ENCODE data around the gene GREM1.

Gene GREM1

DNA sequence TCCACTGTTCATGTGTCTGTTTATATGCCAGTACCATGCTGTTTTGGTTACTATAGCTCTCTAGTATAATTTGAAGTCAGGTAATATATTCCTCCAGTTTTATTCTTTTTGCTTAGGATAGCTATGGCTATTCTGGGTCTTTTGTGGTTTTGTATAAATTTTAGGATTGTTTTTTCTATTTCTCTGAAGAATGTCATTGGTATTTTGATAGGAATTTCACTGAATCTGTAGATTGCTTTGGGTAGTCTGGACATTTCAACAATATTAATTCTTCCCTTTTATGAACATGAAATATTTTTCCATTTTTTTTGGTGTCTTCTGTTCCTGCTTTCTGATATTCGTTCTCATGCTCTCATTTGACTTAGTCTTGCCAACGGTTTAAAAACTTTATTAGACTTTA lies 39.6 kb downstream of the GREM1 start:
- Histone ChIP-seq H3K4me1 (ENCODE audit: control insufficient read depth, insufficient read depth, low read length) (no peaks in the 10 kb centered on the region), H3K4me3 (ENCODE audit: low read depth, low read length) (no peak overlapping the region), H3K9me3 (ENCODE audit: control insufficient read depth, insufficient read depth, low read length) (no peaks in the 10 kb centered on the region), H3K27ac (ENCODE audit: low read depth, low read length) (no peak overlapping the region), H3K9ac (ENCODE audit: low read depth, low read length) (no peak overlapping the region), H3K27me3 (ENCODE audit: control insufficient read depth, insufficient read depth, low read length) (no peaks in the 10 kb centered on the region), H3K36me3 (ENCODE audit: control insufficient read depth, insufficient read depth, low read length) (no peaks in the 10 kb centered on the region)

DNA sequence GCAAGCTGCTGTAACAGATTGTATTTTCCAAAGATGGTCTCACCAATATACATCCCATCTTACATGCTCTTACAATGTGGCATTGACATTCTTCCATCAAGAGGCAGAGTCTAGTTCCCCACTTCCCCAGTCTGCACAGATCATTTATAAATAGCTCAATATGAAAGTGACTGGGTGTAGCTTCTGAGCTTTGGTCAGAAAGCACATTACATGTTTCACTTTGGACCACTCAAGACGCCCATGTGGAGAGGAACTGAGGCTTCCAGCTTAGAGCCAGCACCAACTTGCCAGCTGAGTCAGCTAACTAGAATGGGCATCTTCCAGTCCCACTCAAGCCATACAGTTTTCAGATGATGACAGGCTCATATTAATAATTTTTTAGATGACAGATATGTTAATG lies 45.5 kb downstream of the GREM1 start:
- Histone ChIP-seq H3K36me3 (ENCODE audit: control insufficient read depth, insufficient read depth, low read length) (no peaks in the 10 kb centered on the region), H3K4me3 (ENCODE audit: low read depth, low read length) (no peak overlapping the region), H3K4me1 (ENCODE audit: control insufficient read depth, insufficient read depth, low read length) (no peaks in the 10 kb centered on the region), H3K27ac (ENCODE audit: low read depth, low read length) (no peak overlapping the region), H3K9ac (ENCODE audit: low read depth, low read length) (no peak overlapping the region), H3K27me3 (ENCODE audit: control insufficient read depth, insufficient read depth, low read length) (no peaks in the 10 kb centered on the region), H3K9me3 (ENCODE audit: control insufficient read depth, insufficient read depth, low read length) (no peaks in the 10 kb centered on the region)

DNA sequence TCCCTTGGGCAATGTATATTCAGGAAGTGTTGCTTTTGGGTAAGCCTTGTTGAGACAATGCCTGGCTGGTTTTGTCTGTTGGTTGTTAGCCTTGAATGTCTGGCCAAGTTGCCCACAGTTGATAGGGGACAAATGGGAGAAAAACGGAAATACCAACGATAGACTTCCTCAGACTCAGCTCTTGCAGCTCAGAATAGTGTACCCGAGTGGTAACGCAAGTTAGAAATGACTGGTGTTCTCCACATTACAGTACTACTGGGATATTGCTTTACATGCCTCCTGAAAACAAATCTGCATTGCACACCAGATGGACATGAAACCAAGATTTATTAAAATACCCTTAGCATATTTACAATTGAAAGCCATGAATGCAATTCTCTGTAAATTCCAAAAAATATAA lies 47.4 kb downstream of the GREM1 start:
- Histone ChIP-seq H3K27ac (ENCODE audit: low read depth, low read length) (no peak overlapping the region), H3K9ac (ENCODE audit: low read depth, low read length) (no peak overlapping the region), H3K27me3 (ENCODE audit: control insufficient read depth, insufficient read depth, low read length) (no peaks in the 10 kb centered on the region), H3K9me3 (ENCODE audit: control insufficient read depth, insufficient read depth, low read length) (no peaks in the 10 kb centered on the region), H3K36me3 (ENCODE audit: control insufficient read depth, insufficient read depth, low read length) (no peaks in the 10 kb centered on the region), H3K4me3 (ENCODE audit: low read depth, low read length) (no peak overlapping the region), H3K4me1 (ENCODE audit: control insufficient read depth, insufficient read depth, low read length) (no peaks in the 10 kb centered on the region)

DNA sequence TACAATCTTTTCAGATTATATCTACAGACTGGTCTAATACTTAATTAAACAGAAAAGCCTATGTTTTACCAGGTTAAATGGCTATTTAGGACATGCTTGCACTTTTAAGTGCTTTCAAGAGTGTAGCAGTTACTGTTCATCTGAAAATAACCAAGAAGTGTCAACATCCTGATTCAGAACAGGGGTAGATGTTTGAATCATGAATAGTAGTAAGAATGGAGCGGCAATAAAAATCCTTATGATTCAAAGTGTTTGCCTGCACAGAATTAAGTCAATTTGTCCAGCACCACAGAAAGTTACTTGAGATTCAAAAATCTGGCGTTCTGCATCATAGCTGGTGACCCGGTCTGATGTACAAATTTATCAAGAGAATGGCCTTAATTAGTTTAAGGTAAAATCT lies 48.3 kb downstream of the GREM1 start:
- no peaks in the 10 kb centered on the region for H3K36me3 ChIP-seq (ENCODE audit: control insufficient read depth, insufficient read depth, low read length)
- no peak overlapping the region for H3K9ac ChIP-seq (ENCODE audit: low read depth, low read length)
- no peak overlapping the region for H3K4me3 ChIP-seq (ENCODE audit: low read depth, low read length)
- H3K27ac ChIP-seq (ENCODE audit: low read depth, low read length) = no peak overlapping the region
- H3K4me1 ChIP-seq (ENCODE audit: control insufficient read depth, insufficient read depth, low read length) = no peaks in the 10 kb centered on the region
- no peaks in the 10 kb centered on the region for H3K9me3 ChIP-seq (ENCODE audit: control insufficient read depth, insufficient read depth, low read length)
- no peaks in the 10 kb centered on the region for H3K27me3 ChIP-seq (ENCODE audit: control insufficient read depth, insufficient read depth, low read length)

DNA sequence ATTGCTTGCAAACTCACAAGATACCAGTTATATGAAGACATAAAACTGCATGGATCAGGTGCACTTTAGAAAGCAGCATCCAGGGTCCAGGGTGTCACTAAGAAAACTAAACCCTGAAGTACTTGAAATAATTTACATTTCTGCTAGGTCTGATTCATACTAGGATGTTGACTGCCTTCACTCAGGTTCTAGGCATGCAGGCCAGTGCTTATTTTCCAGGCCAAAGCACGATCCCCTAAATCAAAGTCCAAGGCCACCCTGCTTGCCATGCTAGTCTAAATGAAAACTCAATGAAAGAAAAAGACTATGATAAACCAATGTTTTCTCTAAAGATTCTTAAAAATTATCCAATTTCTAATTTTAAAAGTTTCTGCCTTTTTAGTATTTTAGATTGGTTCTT lies 49.4 kb downstream of the GREM1 start:
- no peak overlapping the region for H3K27ac ChIP-seq (ENCODE audit: low read depth, low read length)
- H3K4me3 ChIP-seq (ENCODE audit: low read depth, low read length) = no peak overlapping the region
- no peak overlapping the region for H3K9ac ChIP-seq (ENCODE audit: low read depth, low read length)
- H3K9me3 ChIP-seq (ENCODE audit: control insufficient read depth, insufficient read depth, low read length) = no peaks in the 10 kb centered on the region
- H3K27me3 ChIP-seq (ENCODE audit: control insufficient read depth, insufficient read depth, low read length) = no peaks in the 10 kb centered on the region
- H3K4me1 ChIP-seq (ENCODE audit: control insufficient read depth, insufficient read depth, low read length) = no peaks in the 10 kb centered on the region
- H3K36me3 ChIP-seq (ENCODE audit: control insufficient read depth, insufficient read depth, low read length) = no peaks in the 10 kb centered on the region

DNA sequence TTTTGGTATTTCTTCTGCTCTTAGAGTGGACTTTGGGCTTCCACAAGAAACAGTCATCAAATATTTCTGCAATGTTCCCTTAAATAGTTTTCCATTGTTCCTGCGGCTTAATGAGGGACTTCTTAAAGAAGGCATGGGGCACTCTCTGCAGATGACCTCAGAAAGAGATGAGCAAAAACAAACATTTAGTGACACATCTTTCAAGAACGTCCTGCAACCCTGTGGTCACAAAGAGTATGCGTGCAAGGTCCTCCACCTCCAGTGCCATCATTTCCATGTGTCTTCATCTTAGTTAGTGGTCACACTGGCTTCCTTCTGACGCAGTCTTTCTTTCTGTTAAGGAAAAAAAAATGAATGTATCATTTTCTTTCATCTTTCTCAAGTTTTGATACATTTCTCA lies 56.2 kb downstream of the GREM1 start:
- Histone ChIP-seq H3K9ac (ENCODE audit: low read depth, low read length) (no peak overlapping the region), H3K27me3 (ENCODE audit: control insufficient read depth, insufficient read depth, low read length) (no peaks in the 10 kb centered on the region), H3K36me3 (ENCODE audit: control insufficient read depth, insufficient read depth, low read length) (no peaks in the 10 kb centered on the region), H3K4me1 (ENCODE audit: control insufficient read depth, insufficient read depth, low read length) (no peaks in the 10 kb centered on the region), H3K9me3 (ENCODE audit: control insufficient read depth, insufficient read depth, low read length) (peaks cover 8% of the 10 kb centered on the region; the same call in 1 of the 2 replicates), H3K4me3 (ENCODE audit: low read depth, low read length) (no peak overlapping the region), H3K27ac (ENCODE audit: low read depth, low read length) (no peak overlapping the region)

DNA sequence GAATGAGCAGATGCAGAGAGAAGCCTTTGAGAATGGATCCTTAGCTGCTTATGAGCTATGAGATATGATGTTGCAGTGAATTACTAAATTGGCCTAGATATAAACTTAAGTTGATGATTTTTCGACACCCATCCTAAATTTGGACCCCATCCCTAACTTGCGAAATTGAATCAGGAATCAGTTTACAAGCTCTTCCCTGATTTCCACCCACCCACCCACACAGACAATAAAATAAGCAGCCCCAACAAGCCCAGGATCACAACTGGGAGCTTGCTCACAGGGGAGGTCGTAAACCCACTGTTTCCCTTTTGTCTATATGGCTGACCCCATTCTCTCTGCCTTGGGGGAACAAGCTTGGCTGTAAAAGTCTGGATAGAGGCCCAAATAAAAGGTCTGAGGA lies 57.3 kb downstream of the GREM1 start:
- no peak overlapping the region for H3K27ac ChIP-seq (ENCODE audit: low read depth, low read length)
- no peak overlapping the region for H3K4me3 ChIP-seq (ENCODE audit: low read depth, low read length)
- H3K9ac ChIP-seq (ENCODE audit: low read depth, low read length) = no peak overlapping the region
- no peaks in the 10 kb centered on the region for H3K4me1 ChIP-seq (ENCODE audit: control insufficient read depth, insufficient read depth, low read length)
- H3K9me3 ChIP-seq (ENCODE audit: control insufficient read depth, insufficient read depth, low read length) = peaks cover 8% of the 10 kb centered on the region; the same call in 1 of the 2 replicates
- H3K36me3 ChIP-seq (ENCODE audit: control insufficient read depth, insufficient read depth, low read length) = no peaks in the 10 kb centered on the region
- no peaks in the 10 kb centered on the region for H3K27me3 ChIP-seq (ENCODE audit: control insufficient read depth, insufficient read depth, low read length)

DNA sequence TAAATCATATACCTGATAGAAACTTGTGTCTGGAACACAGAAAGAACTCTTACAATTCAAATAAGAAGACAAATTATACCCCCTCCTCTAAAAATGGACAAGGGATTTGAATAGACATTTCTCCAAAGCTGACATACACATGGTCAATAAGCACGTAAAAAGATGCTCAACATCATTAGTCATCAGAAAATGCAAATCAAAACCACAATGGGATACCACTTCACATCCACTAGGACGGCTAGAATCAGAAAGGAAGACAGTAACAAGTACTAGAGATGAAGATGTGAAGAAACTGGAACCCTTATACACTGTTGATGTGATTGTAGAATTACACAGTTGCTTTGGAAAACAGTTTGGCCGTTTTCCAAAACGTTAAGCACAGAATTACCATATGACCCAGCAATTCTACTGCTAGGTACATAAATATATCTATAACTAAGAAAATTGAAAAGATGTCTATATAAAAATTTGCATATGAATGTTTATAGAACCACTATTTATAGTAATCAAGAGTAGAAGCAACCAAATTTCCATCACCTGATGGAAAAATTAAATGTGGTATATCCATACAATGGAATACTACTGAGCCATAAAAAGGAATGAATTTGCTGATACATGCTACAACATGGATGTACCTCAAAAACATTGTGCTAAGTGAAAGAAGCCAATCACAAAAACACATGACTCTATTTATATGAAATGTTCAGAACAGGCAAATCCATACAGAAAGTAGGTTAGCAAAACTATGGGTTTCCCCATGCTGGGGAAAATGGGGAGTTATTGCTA lies 60.8 kb downstream of the GREM1 start:
- Histone ChIP-seq H3K36me3 (ENCODE audit: control insufficient read depth, insufficient read depth, low read length) (no peaks in the 10 kb centered on the region), H3K9me3 (ENCODE audit: control insufficient read depth, insufficient read depth, low read length) (peaks cover 8% of the 10 kb centered on the region; the same call in 1 of the 2 replicates), H3K9ac (ENCODE audit: low read depth, low read length) (no peak overlapping the region), H3K4me1 (ENCODE audit: control insufficient read depth, insufficient read depth, low read length) (no peaks in the 10 kb centered on the region), H3K27ac (ENCODE audit: low read depth, low read length) (no peak overlapping the region), H3K4me3 (ENCODE audit: low read depth, low read length) (no peak overlapping the region), H3K27me3 (ENCODE audit: control insufficient read depth, insufficient read depth, low read length) (no peaks in the 10 kb centered on the region)

DNA sequence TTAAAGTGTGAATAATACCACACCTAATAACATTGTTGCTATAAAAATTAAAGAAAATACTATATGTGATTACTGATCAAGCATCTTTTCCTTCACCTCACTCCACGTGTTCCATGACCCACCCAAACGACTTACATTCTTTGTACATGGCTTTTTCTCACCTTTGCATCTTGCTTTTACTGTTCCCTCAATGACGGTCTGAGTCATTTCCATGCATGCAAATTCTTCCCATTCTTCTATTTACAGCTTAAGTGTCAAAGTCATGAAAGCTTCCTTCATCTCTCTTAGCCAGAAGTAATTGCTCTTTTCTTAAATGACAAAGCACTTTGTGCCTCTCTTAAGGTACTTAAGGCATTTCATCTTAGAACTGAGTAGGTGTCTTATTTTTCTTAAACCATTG lies 64.0 kb downstream of the GREM1 start:
- Histone ChIP-seq H3K9ac (ENCODE audit: low read depth, low read length) (no peak overlapping the region), H3K27me3 (ENCODE audit: control insufficient read depth, insufficient read depth, low read length) (no peaks in the 10 kb centered on the region), H3K36me3 (ENCODE audit: control insufficient read depth, insufficient read depth, low read length) (no peaks in the 10 kb centered on the region)

DNA sequence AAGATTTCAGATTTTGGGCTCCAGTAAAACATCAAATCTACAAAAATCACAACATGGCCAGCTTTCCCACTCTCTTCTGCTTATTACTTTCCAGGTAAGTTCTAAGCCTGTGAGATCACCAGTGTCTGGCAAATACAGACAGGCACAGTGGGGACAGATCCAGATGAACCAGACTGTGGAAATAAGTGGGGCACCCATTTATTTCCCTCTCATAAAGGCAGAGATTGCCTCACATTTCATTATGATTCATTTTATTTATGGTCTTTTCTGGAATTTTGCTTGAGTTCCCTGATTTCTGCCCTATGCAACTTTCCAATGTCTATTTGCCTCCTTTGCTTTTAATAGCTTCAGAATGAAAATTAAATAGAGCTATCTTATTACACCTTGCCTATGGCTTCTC lies 66.8 kb downstream of the GREM1 start:
- H3K9ac ChIP-seq (ENCODE audit: low read depth, low read length) = no peak overlapping the region
- peaks cover 4% of the 10 kb centered on the region; the same call in 1 of the 2 replicates for H3K4me1 ChIP-seq (ENCODE audit: control insufficient read depth, insufficient read depth, low read length)
- no peaks in the 10 kb centered on the region for H3K36me3 ChIP-seq (ENCODE audit: control insufficient read depth, insufficient read depth, low read length)
- H3K27ac ChIP-seq (ENCODE audit: low read depth, low read length) = no peak overlapping the region
- no peak overlapping the region for H3K4me3 ChIP-seq (ENCODE audit: low read depth, low read length)
- H3K27me3 ChIP-seq (ENCODE audit: control insufficient read depth, insufficient read depth, low read length) = no peaks in the 10 kb centered on the region
- no peaks in the 10 kb centered on the region for H3K9me3 ChIP-seq (ENCODE audit: control insufficient read depth, insufficient read depth, low read length)

More for the DNA sequence above, 64.0 kb downstream of the GREM1 start:
- H3K4me3 ChIP-seq (ENCODE audit: low read depth, low read length) = no peak overlapping the region
- peak overlapping the region; percentile 56 for H3K27ac ChIP-seq (ENCODE audit: low read depth, low read length)
- peaks cover 8% of the 10 kb centered on the region; the same call in 1 of the 2 replicates for H3K9me3 ChIP-seq (ENCODE audit: control insufficient read depth, insufficient read depth, low read length)
- no peaks in the 10 kb centered on the region for H3K4me1 ChIP-seq (ENCODE audit: control insufficient read depth, insufficient read depth, low read length)

DNA sequence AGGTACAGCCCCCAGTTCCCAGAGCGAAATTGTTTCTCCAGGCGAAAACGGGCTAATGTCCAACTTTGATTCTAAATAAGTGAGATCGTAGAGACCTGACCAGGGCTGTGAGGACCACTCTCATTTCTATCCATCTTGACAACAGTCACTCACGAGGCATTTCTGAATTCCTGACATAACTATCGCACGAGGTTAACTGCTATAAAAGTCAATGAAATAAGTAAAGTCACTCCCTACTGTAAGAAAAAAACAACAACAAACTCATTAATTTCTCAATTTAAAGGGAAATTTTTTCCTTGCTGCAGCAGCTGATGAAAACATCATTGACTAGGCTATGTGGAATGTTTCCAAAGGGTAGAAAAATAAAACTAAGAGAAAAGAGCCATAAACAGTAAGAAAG lies 69.1 kb downstream of the GREM1 start:
- Histone ChIP-seq H3K4me1 (ENCODE audit: control insufficient read depth, insufficient read depth, low read length) (peaks cover 8% of the 10 kb centered on the region), H3K27ac (ENCODE audit: low read depth, low read length) (no peak overlapping the region)

More for the DNA sequence above, 69.1 kb downstream of the GREM1 start:
- no peaks in the 10 kb centered on the region for H3K27me3 ChIP-seq (ENCODE audit: control insufficient read depth, insufficient read depth, low read length)
- no peak overlapping the region for H3K9ac ChIP-seq (ENCODE audit: low read depth, low read length)
- no peaks in the 10 kb centered on the region for H3K9me3 ChIP-seq (ENCODE audit: control insufficient read depth, insufficient read depth, low read length)
- no peaks in the 10 kb centered on the region for H3K36me3 ChIP-seq (ENCODE audit: control insufficient read depth, insufficient read depth, low read length)
- H3K4me3 ChIP-seq (ENCODE audit: low read depth, low read length) = no peak overlapping the region

All from HUES48 (cell line).